ENCODE data around the gene LITAF.

GRCh38 chr16:11550791-11551498, 35.8 kb downstream of the LITAF start:
- TF ChIP-seq EP300 (conservative IDR thresholded peaks at IDR 0.05; ENCODE audit: poor library complexity, severe bottlenecking) (no peak), CTCF (IDR thresholded peaks at IDR 0.05; ENCODE audit: poor library complexity, severe bottlenecking) (no peak), EZH2 (IDR thresholded peaks at IDR 0.05; ENCODE audit: borderline replicate concordance, insufficient read depth, low read length, poor library complexity, severe bottlenecking) (no peak), POLR2AphosphoS5 (IDR thresholded peaks at IDR 0.05) (no peak), REST (IDR thresholded peaks at IDR 0.05; ENCODE audit: borderline replicate concordance) (no peak), TAF1 (IDR thresholded peaks at IDR 0.05; ENCODE audit: low read depth) (no peak), RAD21 (conservative IDR thresholded peaks at IDR 0.05) (no peak)
